Activated CD8-positive, alpha-beta memory T cell treated with anti-CD3 and anti-CD28 coated beads, Interleukin-2, amount 50 U/mL, for 48 hours (primary cell): ENCODE results near the gene FMOD.
"Not testable (repeated sequence)": the region's sequence is repeated elsewhere in the genome, so short reads cannot be mapped to it uniquely, and the experiment has no call there.

ENCODE experiments used
- DNase-seq: peaks from one replicate; pipeline ENCODE4 v3.0.0-alpha.2; 2020

FMOD gene

DNA sequence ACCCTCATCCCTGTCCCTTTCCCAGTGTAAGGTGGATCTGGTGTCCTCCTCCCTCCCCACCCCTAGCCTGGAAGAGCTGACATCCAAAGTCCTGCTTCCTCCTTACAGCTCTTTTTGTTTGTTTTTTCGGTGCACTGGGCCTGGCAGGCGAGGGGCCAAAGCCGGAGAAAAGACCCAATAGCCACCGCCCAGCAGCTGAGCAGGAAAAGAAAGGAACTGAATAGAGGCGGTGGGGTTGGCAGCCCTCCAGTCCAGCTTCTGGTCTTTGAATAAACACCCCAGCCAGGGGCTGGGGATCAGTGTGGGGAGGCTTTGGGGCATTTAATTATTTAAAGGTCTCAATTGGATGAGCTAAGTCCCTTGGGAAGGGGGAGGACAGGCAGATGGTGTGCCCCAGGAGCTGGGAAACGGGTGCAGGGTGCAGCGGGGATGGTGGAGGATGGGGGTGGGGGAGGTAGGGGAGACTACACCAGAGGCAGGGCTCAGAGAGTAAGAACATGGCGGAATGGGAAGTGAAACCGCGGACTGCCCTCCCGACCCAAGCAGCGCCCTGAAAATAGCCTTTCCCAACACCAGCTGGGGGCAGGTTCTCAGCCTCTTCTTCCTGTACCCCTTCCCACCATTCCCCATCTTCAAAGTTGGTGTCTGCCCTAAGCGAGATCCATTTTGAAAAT is 25.4 kb downstream of the FMOD start:
- no peak for DNase-seq

DNA sequence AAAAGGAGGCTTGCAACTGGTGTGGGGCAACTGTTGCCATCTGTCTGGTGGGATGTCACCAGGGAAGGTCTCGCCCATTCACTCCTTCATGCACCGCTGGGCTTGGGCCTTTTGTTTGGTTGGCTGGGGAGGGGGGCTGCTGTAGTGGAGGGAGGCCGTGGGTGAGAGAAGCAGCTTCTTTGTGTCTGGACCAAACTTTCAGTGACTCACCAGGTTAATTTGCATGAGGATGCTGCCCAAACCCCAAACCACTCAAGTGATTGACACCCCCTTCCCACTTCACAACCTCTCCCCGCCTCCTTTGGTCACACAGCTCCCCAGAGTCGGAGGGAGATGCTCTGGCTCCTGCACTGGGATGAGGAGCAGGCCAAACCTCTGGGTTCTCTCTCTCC is 25.9 kb downstream of the FMOD start:
- DNase-seq = peak; percentile 71

- no peak for DNase-seq
Measured at GRCh38 chr1:203324105-203325025, 26.6 kb downstream of the FMOD start.

GRCh38 chr1:203323587-203323986 is 27.3 kb downstream of the FMOD start:
- no peak for DNase-seq

GRCh38 chr1:203322500-203323179 is 28.3 kb downstream of the FMOD start:
- no peak for DNase-seq

GRCh38 chr1:203321273-203322052 is 29.5 kb downstream of the FMOD start:
- DNase-seq = no peak

- no peak for DNase-seq
Measured at GRCh38 chr1:203320591-203321272, 30.2 kb downstream of the FMOD start.

DNA sequence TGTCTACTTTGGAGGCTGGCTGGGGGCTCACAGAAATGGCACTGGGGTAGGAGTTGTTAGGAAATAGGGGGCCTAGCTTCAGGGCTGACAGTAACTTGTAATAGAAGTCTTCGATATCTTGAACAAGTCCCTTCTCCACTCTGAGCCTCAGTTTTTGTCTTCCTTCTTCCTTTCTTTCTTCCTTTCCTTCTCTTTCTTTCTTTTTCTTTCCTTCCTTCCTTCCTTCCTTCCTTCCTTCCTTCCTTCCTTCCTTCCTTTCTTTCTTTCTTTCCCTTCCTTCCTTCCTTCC is 32.7 kb downstream of the FMOD start:
- DNase-seq = no peak

GRCh38 chr1:203317429-203318228 is 33.3 kb downstream of the FMOD start:
- no peak for DNase-seq

- no peak for DNase-seq
Measured at GRCh38 chr1:203316626-203317093, 34.3 kb downstream of the FMOD start.

DNA sequence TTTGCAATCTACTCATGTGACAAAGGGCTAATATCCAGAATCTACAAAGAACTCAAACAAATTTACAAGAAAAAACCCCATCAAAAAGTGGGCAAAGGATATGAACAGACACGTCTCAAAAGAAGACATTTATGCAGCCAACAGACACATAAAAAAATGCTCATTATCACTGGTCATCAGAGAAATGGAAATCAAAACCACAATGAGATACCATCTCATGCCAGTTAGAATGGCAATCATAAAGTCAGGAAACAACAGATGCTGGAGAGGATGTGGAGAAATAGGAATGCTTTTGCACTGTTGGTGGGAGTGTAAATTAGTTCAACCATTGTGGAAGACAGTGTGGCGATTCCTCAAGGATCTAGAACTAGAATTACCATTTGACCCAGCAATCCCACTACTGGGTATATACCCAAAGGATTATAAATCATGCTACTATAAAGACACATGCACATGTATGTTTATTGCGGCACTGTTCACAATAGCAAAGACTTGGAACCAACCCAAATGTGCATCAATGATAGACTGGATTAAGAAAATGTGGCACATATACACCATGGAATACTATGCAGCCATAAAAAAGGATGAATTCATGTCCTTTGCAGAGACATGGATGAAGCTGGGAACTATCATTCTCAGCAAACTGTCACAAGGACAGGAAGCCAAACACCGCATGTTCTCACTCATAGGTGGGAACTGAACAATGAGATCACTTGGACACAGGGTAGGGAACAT is 36.7 kb downstream of the FMOD start:
- DNase-seq = not testable (repeated sequence)

DNA sequence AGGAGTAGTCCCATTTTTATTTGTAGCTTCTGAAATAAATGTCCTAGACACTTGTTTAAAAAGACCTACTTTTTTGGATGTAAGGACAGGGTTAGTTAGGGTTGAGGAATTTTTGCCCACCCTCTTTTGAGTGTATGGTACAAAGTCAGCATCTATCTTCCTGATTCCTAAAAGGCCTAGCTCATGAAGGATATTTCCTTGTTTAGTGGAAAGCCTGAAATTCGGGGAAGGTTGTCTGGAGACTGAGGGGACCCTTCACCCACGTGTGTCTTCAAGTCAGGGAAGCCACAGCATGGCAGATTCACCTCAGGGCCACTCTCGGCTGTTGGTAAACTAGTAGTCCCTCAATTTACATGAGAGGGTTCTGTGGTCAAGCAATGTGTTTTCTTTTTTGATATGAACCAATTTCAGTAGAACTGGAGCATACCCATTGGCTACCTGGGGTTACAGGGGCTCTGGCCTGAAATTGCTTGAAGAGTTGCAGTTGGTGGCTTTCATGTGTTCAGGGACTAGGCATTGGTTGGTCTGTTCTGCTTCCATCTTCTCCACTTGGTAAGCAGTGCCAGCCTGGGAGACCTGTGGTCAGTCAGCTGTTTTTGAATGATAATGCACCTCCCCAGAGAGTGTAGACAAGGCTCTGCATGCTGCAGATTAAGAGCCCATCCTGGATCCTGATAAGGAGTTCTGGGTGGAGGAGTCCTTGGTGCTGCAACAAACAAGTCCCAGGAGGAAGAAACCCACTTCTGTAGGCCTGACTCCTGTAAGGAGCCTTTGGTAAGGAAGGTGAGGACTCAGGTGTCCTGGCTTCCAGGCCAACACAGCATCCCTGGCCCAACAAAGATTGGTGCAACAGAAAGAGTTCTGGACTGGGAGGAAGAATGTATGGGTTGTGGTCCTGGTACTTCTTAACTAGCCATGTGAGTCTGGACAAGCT is 39.3 kb downstream of the FMOD start:
- DNase-seq = no peak

GRCh38 chr1:203308923-203309331 is 42.0 kb downstream of the FMOD start:
- DNase-seq = no peak

DNA sequence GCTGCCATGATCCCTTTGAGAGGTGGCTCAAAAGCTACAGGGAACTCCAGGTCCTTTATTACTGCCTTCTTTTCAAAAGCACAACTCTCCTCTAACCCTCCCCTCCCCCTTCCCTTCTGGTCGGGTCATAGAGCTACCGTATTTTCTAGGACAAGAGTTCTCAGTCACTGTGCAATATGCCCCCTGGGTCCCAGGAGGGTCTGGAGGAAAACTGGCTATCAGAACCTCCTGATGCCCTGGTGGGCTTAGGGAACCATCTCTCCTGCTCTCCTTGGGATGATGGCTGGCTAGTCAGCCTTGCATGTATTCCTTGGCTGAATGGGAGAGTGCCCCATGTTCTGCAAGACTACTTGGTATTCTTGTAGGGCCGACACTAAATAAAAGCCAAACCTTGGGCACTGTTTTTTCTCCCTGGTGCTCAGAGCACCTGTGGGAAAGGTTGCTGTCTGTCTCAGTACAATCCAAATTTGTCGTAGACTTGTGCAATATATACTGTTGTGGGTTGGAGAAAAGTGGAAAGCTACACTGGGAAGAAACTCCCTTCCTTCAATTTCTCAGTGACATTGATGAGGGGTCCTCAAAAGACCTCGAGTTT is 42.5 kb downstream of the FMOD start:
- DNase-seq = no peak

- DNase-seq = no peak
Measured at GRCh38 chr1:203307641-203308126, 43.2 kb downstream of the FMOD start.

DNA sequence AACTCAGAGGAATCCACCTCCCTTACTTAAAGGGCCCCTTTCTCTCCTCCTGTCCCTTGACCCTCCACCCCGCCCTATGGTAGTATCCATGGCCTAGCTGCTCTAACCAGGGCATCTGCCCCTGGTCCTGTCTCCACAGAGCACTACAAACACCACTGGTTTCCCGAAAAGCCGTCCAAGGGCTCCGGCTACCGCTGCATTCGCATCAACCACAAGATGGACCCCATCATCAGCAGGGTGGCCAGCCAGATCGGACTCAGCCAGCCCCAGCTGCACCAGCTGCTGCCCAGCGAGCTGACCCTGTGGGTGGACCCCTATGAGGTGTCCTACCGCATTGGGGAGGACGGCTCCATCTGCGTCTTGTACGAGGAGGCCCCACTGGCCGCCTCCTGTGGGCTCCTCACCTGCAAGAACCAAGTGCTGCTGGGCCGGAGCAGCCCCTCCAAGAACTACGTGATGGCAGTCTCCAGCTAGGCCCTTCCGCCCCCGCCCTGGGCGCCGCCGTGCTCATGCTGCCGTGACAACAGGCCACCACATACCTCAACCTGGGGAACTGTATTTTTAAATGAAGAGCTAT is 43.9 kb downstream of the FMOD start:
- DNase-seq = peak; percentile 79

- DNase-seq = no peak
Measured at GRCh38 chr1:203306089-203306964, 44.6 kb downstream of the FMOD start.

DNA sequence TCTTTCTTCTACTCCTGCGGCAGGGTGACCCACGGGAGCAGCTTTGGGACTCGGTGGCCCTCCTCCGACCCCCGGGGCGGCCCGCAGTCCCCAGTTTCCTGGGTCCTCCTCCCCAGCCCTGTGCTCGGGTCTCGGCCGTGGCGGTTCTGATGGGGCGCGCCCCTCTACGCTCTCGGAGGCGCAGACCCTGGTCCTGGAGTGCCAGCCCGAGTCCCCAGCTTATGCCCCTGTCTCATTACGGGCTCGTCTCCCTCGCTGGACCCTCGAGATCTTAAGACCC is 45.2 kb downstream of the FMOD start:
- no peak for DNase-seq
